ENCODE measurements around the gene LRRC1.
A peak's percentile ranks its signal among the peaks of the same experiment; 100 is the strongest.

The LRRC1 gene

DNA sequence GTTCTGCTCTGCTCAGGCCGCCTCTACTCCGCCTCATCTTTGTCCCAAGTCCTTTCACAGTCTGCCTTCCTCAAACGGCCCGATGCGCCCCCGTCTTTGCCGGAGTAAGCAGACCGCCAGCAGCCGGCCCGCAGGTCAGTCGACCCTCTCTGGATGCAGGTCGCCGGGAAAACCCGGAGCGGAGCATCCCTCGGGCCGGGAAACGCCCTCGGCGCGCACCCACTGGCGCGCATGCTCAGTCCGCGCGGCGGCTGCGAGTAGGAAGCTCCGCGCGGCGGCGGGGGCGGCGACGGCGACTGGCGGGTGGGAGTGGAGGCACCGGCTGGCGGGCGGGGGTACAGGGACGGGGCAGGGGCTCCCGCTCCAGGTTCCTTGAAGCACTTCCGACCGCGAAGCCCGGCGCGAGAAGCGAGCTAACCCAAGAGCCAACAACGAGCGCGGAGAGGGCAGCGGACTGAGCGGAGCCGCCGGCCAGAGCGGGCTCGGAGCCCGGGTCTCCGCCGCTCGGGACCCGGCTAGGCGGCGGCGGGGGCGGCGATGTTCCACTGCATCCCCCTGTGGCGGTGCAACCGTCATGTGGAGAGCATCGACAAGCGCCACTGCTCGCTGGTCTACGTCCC lies at the start of gene LRRC1:
Gene LRRC1, plus strand, starts transcription at position 286 of the 620 bp plus-strand sequence. Its CDS starts 252 bp downstream, at position 538.
- Histone ChIP-seq H3K36me3 (ENCODE audit: control insufficient read depth, insufficient read depth, low read length) (no peaks in the 10 kb centered on the region), H3K4me3 (ENCODE audit: low read depth, low read length) (peak within 1 kb of the TSS; percentile 97), H3K9me3 (ENCODE audit: control insufficient read depth, insufficient read depth, low read length) (no peaks in the 10 kb centered on the region), H3K9ac (ENCODE audit: low read depth, low read length) (peak within 1 kb of the TSS; percentile 88), H3K27me3 (ENCODE audit: control insufficient read depth, insufficient read depth, low read length) (peaks cover 24% of the 10 kb centered on the region), H3K27ac (ENCODE audit: low read depth, low read length) (peak within 1 kb of the TSS; percentile 69), H3K4me1 (ENCODE audit: control insufficient read depth, insufficient read depth, low read length) (peaks cover 13% of the 10 kb centered on the region)

DNA sequence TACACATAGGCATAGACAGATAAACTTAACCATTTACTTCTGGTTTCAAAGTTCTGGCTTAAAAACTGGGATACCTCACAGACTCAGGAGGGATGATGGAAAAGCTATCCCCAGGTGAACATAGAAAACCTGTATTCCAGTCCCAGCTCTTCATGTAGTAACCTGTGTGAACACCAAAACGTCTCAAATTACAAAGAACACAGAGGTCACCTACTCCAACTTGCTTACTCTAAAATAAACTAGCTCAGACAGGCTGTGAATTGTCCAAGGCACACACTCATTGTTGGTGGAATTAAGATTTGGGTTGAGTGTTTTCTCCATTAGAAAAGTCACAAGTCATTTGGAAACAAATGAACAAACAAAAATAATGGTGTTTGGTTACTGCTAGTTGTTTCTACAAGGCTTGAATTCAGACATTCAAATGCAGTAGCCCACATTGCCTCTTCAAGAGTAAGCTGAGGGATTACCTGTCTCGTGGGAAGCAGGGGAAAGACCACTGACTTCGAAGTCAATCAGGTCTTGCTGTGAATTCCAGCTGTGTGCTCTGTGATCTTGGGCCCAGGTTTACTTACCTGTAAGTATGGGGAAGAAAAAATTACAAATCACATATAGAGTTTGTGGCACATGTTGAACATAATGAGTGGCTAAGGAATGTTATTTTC lies 48.2 kb upstream of the LRRC1 start:
- H3K27ac ChIP-seq (ENCODE audit: low read depth, low read length) = peak overlapping the region; percentile 36

DNA sequence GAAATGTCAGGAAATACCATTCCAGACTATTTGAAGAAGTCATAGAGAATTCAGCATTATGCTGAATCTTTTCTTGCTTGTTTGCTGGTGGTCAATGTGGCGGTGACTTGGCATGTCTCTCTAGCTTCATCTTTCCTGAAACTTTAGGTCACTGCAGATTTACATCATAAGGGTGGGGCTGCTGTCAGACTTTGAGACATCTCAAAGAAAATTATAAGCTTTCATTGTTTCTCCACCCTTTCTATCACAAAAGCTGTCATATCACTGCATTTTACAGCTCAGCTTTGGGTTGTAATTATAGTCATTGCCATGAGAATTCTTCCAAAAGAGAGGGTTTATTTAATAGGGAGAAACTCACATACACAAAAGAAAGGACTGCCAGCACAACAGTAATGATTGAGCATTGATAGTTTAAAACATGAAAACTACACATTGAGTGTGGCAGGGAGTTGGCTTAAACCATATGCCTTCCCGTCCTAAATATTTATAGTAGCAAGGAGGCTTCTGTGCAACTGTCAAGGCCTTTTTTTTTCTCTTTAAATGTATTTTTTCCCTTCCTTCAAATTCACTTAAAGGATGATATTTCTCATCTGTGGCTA lies 44.7 kb upstream of the LRRC1 start:
- Histone ChIP-seq H3K4me3 (ENCODE audit: low read depth, low read length) (no peak overlapping the region), H3K27ac (ENCODE audit: low read depth, low read length) (no peak overlapping the region), H3K27me3 (ENCODE audit: control insufficient read depth, insufficient read depth, low read length) (no peaks in the 10 kb centered on the region), H3K9ac (ENCODE audit: low read depth, low read length) (no peak overlapping the region), H3K36me3 (ENCODE audit: control insufficient read depth, insufficient read depth, low read length) (no peaks in the 10 kb centered on the region), H3K4me1 (ENCODE audit: control insufficient read depth, insufficient read depth, low read length) (peaks cover 9% of the 10 kb centered on the region; the same call in 1 of the 2 replicates), H3K9me3 (ENCODE audit: control insufficient read depth, insufficient read depth, low read length) (no peaks in the 10 kb centered on the region)

More for the DNA sequence above, 48.2 kb upstream of the LRRC1 start:
- Histone ChIP-seq H3K36me3 (ENCODE audit: control insufficient read depth, insufficient read depth, low read length) (no peaks in the 10 kb centered on the region), H3K27me3 (ENCODE audit: control insufficient read depth, insufficient read depth, low read length) (no peaks in the 10 kb centered on the region), H3K9ac (ENCODE audit: low read depth, low read length) (no peak overlapping the region), H3K9me3 (ENCODE audit: control insufficient read depth, insufficient read depth, low read length) (no peaks in the 10 kb centered on the region), H3K4me1 (ENCODE audit: control insufficient read depth, insufficient read depth, low read length) (peaks cover 9% of the 10 kb centered on the region; the same call in 1 of the 2 replicates), H3K4me3 (ENCODE audit: low read depth, low read length) (no peak overlapping the region)

DNA sequence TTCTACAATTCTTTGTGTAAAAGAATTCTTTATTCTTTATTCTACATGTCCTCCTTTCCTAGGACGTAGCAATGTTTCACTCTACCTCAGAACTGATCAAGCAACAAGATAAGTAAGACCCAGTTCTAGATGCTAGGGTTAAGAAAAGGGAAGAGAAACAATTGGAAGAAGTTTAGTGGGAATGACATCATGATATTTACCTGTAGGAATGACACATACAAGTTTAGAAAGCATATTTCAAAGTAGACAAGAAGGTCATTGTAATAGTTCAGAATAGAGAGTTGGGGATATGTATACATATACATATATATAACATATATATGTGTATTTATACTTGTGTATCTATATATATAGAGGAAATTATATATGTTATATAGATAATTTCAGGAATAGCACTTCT lies 43.4 kb upstream of the LRRC1 start:
- H3K4me3 ChIP-seq (ENCODE audit: low read depth, low read length) = no peak overlapping the region
- H3K36me3 ChIP-seq (ENCODE audit: control insufficient read depth, insufficient read depth, low read length) = no peaks in the 10 kb centered on the region
- H3K4me1 ChIP-seq (ENCODE audit: control insufficient read depth, insufficient read depth, low read length) = peaks cover 7% of the 10 kb centered on the region; the same call in 1 of the 2 replicates
- H3K27ac ChIP-seq (ENCODE audit: low read depth, low read length) = no peak overlapping the region
- no peaks in the 10 kb centered on the region for H3K27me3 ChIP-seq (ENCODE audit: control insufficient read depth, insufficient read depth, low read length)
- H3K9me3 ChIP-seq (ENCODE audit: control insufficient read depth, insufficient read depth, low read length) = no peaks in the 10 kb centered on the region
- H3K9ac ChIP-seq (ENCODE audit: low read depth, low read length) = no peak overlapping the region

DNA sequence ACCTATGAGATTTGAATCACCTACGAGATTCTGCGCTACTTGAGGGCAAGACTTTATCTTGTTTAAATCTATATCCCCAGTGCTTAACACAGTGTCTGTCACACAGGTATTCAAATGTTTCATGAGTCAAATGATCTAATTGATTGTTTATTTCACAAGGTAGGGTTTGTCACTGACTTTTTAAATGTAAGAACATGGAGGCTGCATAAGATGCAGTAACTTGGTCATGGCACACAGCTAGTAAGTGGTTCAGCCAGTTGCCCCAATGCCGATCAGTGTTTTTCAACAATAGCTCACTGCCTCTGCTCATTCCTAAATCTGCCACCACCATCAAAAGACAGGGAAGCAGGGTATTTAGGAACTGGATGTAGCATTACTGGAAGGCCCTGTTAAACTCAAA lies 42.4 kb upstream of the LRRC1 start:
- no peaks in the 10 kb centered on the region for H3K9me3 ChIP-seq (ENCODE audit: control insufficient read depth, insufficient read depth, low read length)
- H3K27ac ChIP-seq (ENCODE audit: low read depth, low read length) = no peak overlapping the region
- H3K36me3 ChIP-seq (ENCODE audit: control insufficient read depth, insufficient read depth, low read length) = no peaks in the 10 kb centered on the region
- H3K9ac ChIP-seq (ENCODE audit: low read depth, low read length) = no peak overlapping the region
- H3K27me3 ChIP-seq (ENCODE audit: control insufficient read depth, insufficient read depth, low read length) = no peaks in the 10 kb centered on the region
- H3K4me3 ChIP-seq (ENCODE audit: low read depth, low read length) = no peak overlapping the region
- no peaks in the 10 kb centered on the region for H3K4me1 ChIP-seq (ENCODE audit: control insufficient read depth, insufficient read depth, low read length)

DNA sequence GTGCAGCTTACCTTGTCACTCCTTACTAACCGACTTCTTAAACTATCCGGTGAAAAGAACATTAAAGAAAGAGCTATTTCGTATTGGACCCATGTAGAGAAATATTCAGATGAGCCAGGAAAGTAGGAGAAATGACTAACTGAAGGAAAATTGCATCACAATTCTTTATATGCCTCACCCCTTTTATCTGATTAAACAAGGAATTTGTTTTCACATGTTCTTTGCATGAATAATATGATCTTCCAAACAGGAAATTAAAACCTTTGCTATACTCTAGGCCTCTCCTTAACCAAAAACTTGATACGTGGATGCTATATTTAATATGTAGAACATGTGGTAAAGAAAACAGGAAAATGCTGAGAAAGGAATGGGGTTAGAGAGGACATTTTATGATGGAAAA lies 41.9 kb upstream of the LRRC1 start:
- Histone ChIP-seq H3K4me3 (ENCODE audit: low read depth, low read length) (no peak overlapping the region), H3K27me3 (ENCODE audit: control insufficient read depth, insufficient read depth, low read length) (no peaks in the 10 kb centered on the region), H3K9ac (ENCODE audit: low read depth, low read length) (no peak overlapping the region), H3K9me3 (ENCODE audit: control insufficient read depth, insufficient read depth, low read length) (no peaks in the 10 kb centered on the region), H3K36me3 (ENCODE audit: control insufficient read depth, insufficient read depth, low read length) (no peaks in the 10 kb centered on the region), H3K4me1 (ENCODE audit: control insufficient read depth, insufficient read depth, low read length) (no peaks in the 10 kb centered on the region), H3K27ac (ENCODE audit: low read depth, low read length) (no peak overlapping the region)

DNA sequence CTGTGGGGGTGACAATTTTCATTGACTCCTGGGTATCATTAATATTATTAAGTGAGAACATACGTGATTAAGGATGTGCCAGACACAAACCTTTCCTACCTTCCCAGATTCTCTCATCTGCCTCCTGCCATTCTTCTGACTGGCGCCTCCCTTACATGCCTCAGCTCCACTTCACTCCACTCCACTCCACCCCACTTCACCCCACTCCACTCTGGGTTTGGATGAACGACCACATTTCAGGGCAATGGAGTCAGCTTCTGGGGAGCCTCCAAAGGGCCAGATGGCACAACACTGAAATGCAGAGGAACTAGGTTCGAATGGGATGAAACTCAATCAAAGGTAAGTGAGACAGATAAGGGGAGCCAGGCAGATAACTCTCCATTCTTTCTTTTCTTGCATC lies 40.5 kb upstream of the LRRC1 start:
- no peak overlapping the region for H3K9ac ChIP-seq (ENCODE audit: low read depth, low read length)
- H3K4me1 ChIP-seq (ENCODE audit: control insufficient read depth, insufficient read depth, low read length) = no peaks in the 10 kb centered on the region
- no peaks in the 10 kb centered on the region for H3K9me3 ChIP-seq (ENCODE audit: control insufficient read depth, insufficient read depth, low read length)
- H3K27ac ChIP-seq (ENCODE audit: low read depth, low read length) = no peak overlapping the region
- no peak overlapping the region for H3K4me3 ChIP-seq (ENCODE audit: low read depth, low read length)
- H3K36me3 ChIP-seq (ENCODE audit: control insufficient read depth, insufficient read depth, low read length) = no peaks in the 10 kb centered on the region
- no peaks in the 10 kb centered on the region for H3K27me3 ChIP-seq (ENCODE audit: control insufficient read depth, insufficient read depth, low read length)

DNA sequence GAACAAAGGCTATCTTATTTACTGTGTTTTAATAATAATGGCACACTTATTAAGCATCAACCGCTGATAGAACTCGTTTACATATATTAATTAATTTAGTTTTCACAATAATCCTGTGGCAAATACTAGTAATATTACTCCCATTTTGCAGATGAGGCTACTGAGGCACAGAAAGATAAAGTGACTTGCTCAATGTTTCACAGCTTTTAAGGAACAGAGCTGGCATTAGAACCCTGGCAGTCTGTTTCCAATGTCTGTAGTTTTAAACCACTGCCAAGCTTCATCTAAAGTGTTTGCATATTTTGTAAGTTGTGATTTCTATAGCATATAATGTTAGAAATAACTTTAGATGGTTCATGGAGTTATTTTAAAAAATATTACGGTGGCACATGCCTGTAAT lies 38.4 kb upstream of the LRRC1 start:
- Histone ChIP-seq H3K9me3 (ENCODE audit: control insufficient read depth, insufficient read depth, low read length) (no peaks in the 10 kb centered on the region), H3K9ac (ENCODE audit: low read depth, low read length) (no peak overlapping the region), H3K36me3 (ENCODE audit: control insufficient read depth, insufficient read depth, low read length) (no peaks in the 10 kb centered on the region), H3K27ac (ENCODE audit: low read depth, low read length) (no peak overlapping the region), H3K27me3 (ENCODE audit: control insufficient read depth, insufficient read depth, low read length) (no peaks in the 10 kb centered on the region), H3K4me1 (ENCODE audit: control insufficient read depth, insufficient read depth, low read length) (no peaks in the 10 kb centered on the region), H3K4me3 (ENCODE audit: low read depth, low read length) (no peak overlapping the region)

DNA sequence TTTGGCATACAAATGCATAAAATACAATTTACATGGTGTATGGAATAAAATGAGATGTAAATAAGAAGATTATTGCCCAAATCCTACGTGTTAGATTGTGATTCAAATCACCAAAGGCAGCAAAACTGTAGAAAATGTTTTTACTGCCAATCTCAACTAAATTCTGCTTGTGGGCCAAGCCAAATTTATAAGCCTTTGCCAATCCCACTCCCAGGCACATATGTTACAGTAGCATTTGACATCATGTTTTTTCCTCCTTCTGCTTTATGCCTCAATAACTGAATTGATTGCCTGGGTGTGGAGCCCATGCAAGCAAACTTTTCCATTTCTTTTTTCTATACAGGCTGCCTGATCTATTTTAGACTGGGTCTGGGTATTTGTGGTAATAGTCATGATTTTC lies 36.3 kb upstream of the LRRC1 start:
- Histone ChIP-seq H3K36me3 (ENCODE audit: control insufficient read depth, insufficient read depth, low read length) (no peaks in the 10 kb centered on the region), H3K4me3 (ENCODE audit: low read depth, low read length) (no peak overlapping the region), H3K9me3 (ENCODE audit: control insufficient read depth, insufficient read depth, low read length) (no peaks in the 10 kb centered on the region), H3K4me1 (ENCODE audit: control insufficient read depth, insufficient read depth, low read length) (no peaks in the 10 kb centered on the region), H3K9ac (ENCODE audit: low read depth, low read length) (no peak overlapping the region), H3K27ac (ENCODE audit: low read depth, low read length) (no peak overlapping the region), H3K27me3 (ENCODE audit: control insufficient read depth, insufficient read depth, low read length) (no peaks in the 10 kb centered on the region)

DNA sequence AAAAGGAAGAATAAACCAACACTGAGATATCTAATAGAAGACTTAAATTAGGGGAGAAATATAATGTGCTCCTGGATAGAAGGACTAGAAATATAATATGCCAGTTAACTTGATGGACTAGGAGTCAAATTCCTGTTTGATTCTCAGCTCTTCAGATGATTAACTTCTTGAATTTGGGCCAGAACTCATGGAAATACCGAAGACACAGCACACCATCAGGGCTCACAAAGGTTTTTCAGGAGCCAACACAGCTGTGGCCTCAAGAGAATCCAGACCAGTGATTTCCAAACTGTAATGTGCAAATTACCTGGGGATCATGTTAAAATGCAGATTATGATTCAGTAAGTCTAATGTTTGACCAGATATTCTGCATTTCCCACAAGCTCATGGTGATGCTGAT lies 33.8 kb upstream of the LRRC1 start:
- no peaks in the 10 kb centered on the region for H3K4me1 ChIP-seq (ENCODE audit: control insufficient read depth, insufficient read depth, low read length)
- no peak overlapping the region for H3K27ac ChIP-seq (ENCODE audit: low read depth, low read length)
- no peaks in the 10 kb centered on the region for H3K9me3 ChIP-seq (ENCODE audit: control insufficient read depth, insufficient read depth, low read length)
- H3K36me3 ChIP-seq (ENCODE audit: control insufficient read depth, insufficient read depth, low read length) = no peaks in the 10 kb centered on the region
- no peaks in the 10 kb centered on the region for H3K27me3 ChIP-seq (ENCODE audit: control insufficient read depth, insufficient read depth, low read length)
- H3K4me3 ChIP-seq (ENCODE audit: low read depth, low read length) = no peak overlapping the region
- no peak overlapping the region for H3K9ac ChIP-seq (ENCODE audit: low read depth, low read length)

DNA sequence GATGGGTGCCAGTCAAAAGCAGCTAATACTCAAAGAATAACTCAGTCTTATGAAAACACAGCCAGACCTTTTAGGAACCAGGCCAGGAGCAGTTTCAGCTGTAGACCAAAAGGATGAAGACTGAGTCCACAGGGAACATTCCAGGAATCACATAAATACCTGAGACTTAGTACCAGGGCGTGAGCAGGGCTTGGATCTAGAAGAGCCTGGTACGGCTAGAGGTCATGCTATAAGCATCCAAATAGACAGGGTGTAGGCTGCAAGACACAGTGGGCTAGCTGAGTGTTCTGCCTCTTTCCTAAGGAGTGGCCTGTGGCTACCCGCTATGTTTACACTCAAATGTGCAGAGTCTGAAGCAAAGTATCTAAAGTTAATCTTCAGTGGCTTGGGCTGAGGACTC lies 29.5 kb upstream of the LRRC1 start:
- Histone ChIP-seq H3K36me3 (ENCODE audit: control insufficient read depth, insufficient read depth, low read length) (no peaks in the 10 kb centered on the region), H3K9ac (ENCODE audit: low read depth, low read length) (no peak overlapping the region), H3K4me1 (ENCODE audit: control insufficient read depth, insufficient read depth, low read length) (no peaks in the 10 kb centered on the region), H3K27ac (ENCODE audit: low read depth, low read length) (no peak overlapping the region), H3K27me3 (ENCODE audit: control insufficient read depth, insufficient read depth, low read length) (no peaks in the 10 kb centered on the region), H3K4me3 (ENCODE audit: low read depth, low read length) (no peak overlapping the region), H3K9me3 (ENCODE audit: control insufficient read depth, insufficient read depth, low read length) (no peaks in the 10 kb centered on the region)

All from HUES48 (cell line).